ENCODE measurements around the gene LRIG2. TPM values are rescaled to one million over a fixed set of nuclear protein-coding genes. Genes with fewer than 3 reads are reported as not detected.
A peak's percentile ranks its signal among the peaks of the same experiment; 100 is the strongest.

LRIG2 gene
- total and polyA plus RNA-seq, 2 of the 13 experiments (the other 11 are each of a cell fraction or from before 2014, with no cell fraction given): 8.1 to 12.2 TPM

GRCh38 chr1:113109908-113110554 is 37.0 kb downstream of the LRIG2 start:
- in situ Hi-C loops (cut with HindIII; ENCODE audit: extremely low pct_ligation_motif_present, low pct_unique_long_range_greater_than_20kb) (no loop called here), intact Hi-C loops (cut with micrococcal nuclease; ENCODE audit: unreplicated experiment) (no loop called here)
- Histone ChIP-seq H3K79me2 (ENCODE audit: insufficient read depth, low read length) (no peaks in the 10 kb centered on the region), H3K4me1 (ENCODE audit: insufficient read depth, low read length) (no peaks in the 10 kb centered on the region), H3K27me3 (ENCODE audit: control insufficient read depth in 1 of 2, insufficient read depth in 2 of 2, low read length in 2 of 2) (no peaks in the 10 kb centered on the region), H3K9me3 (ENCODE audit: low read length) (no peaks in the 10 kb centered on the region), H4K20me1 (ENCODE audit: insufficient read depth, low read length) (no peaks in the 10 kb centered on the region), H2AFZ (ENCODE audit: low read length) (no peak overlapping the region), H3K27ac (ENCODE audit: extremely low read length, insufficient read depth, low read length) (no peak overlapping the region), H3K36me3 (replicated peaks in 1 of 2; ENCODE audit: control insufficient read depth in 1 of 2, insufficient read depth in 2 of 2, low read length in 2 of 2) (peaks cover 14 to 65% of the 10 kb centered on the region in 2 experiments), H3K4me3 (replicated peaks in 1 of 3; ENCODE audit: insufficient read depth in 1 of 3, low read depth in 2 of 3, low read length in 3 of 3) (no peak overlapping the region), H3K4me2 (ENCODE audit: low read depth, low read length) (no peak overlapping the region), H3K9ac (ENCODE audit: insufficient read depth, low read depth, low read length) (no peak overlapping the region)
- POLR2A ChIA-PET: interaction anchor here (1.0 kb wide), 1 partner anchor 33 kb away, joined by 3 read pairs; no protein-coding TSS in a partner anchor
- BruUV-seq (replicated peaks): no TSS peak
- DNase-seq (ENCODE audit: low spot score) (no peak), FAIRE-seq (no peak), ATAC-seq (no peak)
- over 99% methylated on average over 5 of the region's 5 CpGs for WGBS (ENCODE audit: low lambda C conversion rate)
- no peak for TF ChIP-seq MAFG (CRISPR knock-in tag; IDR thresholded peaks at IDR 0.05)
- peak; percentile 24 for TF ChIP-seq STAG1 (CRISPR knock-in tag; IDR thresholded peaks at IDR 0.05)
- CTCF ChIA-PET (ENCODE audit: low intra/inter-chr PET ratio, low total read pairs): no interaction called here

- H3K9ac ChIP-seq (ENCODE audit: insufficient read depth, low read depth, low read length): no peak overlapping the region
- no peak for FAIRE-seq
- no peak overlapping the region for H3K27ac ChIP-seq (ENCODE audit: extremely low read length, insufficient read depth, low read length)
- H3K79me2 ChIP-seq (ENCODE audit: insufficient read depth, low read length): no peaks in the 10 kb centered on the region
- peaks cover 19 to 73% of the 10 kb centered on the region in 2 experiments; a peak in 4 of 5 replicates for H3K36me3 ChIP-seq (replicated peaks in 1 of 2; ENCODE audit: control insufficient read depth in 1 of 2, insufficient read depth in 2 of 2, low read length in 2 of 2)
- H3K4me1 ChIP-seq (ENCODE audit: insufficient read depth, low read length): no peaks in the 10 kb centered on the region
- H3K4me2 ChIP-seq (ENCODE audit: low read depth, low read length): no peak overlapping the region
- H3K4me3 ChIP-seq (replicated peaks in 1 of 3; ENCODE audit: insufficient read depth in 1 of 3, low read depth in 2 of 3, low read length in 3 of 3): no peak overlapping the region
- ChIA-PET CTCF (ENCODE audit: low intra/inter-chr PET ratio, low total read pairs) (no interaction called here), POLR2A (no interaction called here)
- H3K9me3 ChIP-seq (ENCODE audit: low read length): no peaks in the 10 kb centered on the region
- in situ Hi-C loops (cut with HindIII; ENCODE audit: extremely low pct_ligation_motif_present, low pct_unique_long_range_greater_than_20kb) (no loop called here), intact Hi-C loops (cut with micrococcal nuclease; ENCODE audit: unreplicated experiment) (no loop called here)
- BruUV-seq (replicated peaks): no TSS peak
- DNase-seq (ENCODE audit: low spot score): no peak
- H3K27me3 ChIP-seq (ENCODE audit: control insufficient read depth in 1 of 2, insufficient read depth in 2 of 2, low read length in 2 of 2): no peaks in the 10 kb centered on the region
- ATAC-seq: no peak
- H4K20me1 ChIP-seq (ENCODE audit: insufficient read depth, low read length): no peaks in the 10 kb centered on the region
- no peak overlapping the region for H2AFZ ChIP-seq (ENCODE audit: low read length)
- TF ChIP-seq TBX3 (IDR thresholded peaks at IDR 0.05; ENCODE audit: borderline replicate concordance) (no peak), ATF5 (CRISPR knock-in tag; IDR thresholded peaks at IDR 0.05; ENCODE audit: low read depth) (no peak), ZNF609 (CRISPR knock-in tag; IDR thresholded peaks at IDR 0.05; ENCODE audit: borderline replicate concordance) (no peak), CC2D1A (CRISPR knock-in tag; IDR thresholded peaks at IDR 0.05) (no peak), NONO (IDR thresholded peaks at IDR 0.05) (no peak), NONO (CRISPR knock-in tag; conservative IDR thresholded peaks at IDR 0.05) (no peak), HMGXB4 (CRISPR knock-in tag; IDR thresholded peaks at IDR 0.05; ENCODE audit: borderline replicate concordance in 1 of 2, low read depth in 1 of 2) (no peak)
Measured at GRCh38 chr1:113118266-113118665, 45.3 kb downstream of the LRIG2 start.

All from HepG2 (cell line).